ENCODE measurements around the gene FAM156A. TPM values are rescaled to one million over a fixed set of nuclear protein-coding genes. Genes with fewer than 3 reads are reported as not detected.
"Not testable (repeated sequence)": the region's sequence is repeated elsewhere in the genome, so short reads cannot be mapped to it uniquely, and the experiment has no call there.

Gene FAM156A, protein sequence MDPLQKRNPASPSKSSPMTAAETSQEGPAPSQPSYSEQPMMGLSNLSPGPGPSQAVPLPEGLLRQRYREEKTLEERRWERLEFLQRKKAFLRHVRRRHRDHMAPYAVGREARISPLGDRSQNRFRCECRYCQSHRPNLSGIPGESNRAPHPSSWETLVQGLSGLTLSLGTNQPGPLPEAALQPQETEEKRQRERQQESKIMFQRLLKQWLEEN
- 18.2 and 19.6 TPM in 2 replicates for total RNA-seq

DNA sequence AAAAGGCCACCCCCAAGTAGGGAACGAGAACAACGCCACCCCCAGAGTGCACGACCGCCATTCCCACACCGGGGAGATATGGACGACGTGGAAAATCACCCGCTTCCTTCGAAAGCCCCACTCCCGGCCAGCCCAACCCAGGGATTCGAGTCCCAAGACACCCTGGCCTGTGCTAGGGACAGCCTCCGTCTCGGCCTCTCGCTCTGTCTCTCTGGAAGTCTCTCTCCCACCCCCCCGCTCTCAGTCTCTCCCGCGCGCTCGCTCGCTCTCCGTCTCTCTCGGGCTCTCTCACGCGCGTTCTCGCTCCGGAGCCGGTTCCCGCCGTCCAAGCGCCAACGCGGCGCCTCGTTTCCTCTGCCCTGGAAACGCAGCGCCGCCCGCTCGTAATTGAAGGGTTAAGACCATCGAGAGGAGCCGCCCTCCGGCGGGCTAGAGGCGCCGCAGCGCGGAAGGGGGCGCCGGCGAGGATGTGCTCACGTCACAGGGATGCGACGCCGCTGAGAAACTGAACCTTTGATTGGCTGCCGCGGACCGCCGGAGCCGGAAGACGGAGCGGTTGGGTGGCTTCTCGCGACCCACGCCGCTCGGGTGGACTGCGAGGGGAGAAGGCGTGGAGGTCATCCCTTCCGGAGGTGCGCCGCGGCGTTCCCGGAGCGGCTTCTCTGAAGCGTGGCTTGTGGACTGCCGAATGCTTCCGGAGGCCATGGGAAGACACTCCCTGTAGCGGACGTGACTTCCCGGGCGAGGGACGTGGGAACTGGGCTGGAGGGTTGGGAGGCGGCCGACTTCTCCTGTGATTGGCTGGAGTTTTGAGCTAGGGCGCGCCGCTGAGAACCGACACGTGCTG lies at the start of gene FAM156A:
FAM156A (minus strand) TSS at position 406 of the 847 bp plus-strand sequence. CDS start 9,930 bp downstream, outside the sequence.
- intact Hi-C loops (cut with micrococcal nuclease) = not testable (repeated sequence)

DNA sequence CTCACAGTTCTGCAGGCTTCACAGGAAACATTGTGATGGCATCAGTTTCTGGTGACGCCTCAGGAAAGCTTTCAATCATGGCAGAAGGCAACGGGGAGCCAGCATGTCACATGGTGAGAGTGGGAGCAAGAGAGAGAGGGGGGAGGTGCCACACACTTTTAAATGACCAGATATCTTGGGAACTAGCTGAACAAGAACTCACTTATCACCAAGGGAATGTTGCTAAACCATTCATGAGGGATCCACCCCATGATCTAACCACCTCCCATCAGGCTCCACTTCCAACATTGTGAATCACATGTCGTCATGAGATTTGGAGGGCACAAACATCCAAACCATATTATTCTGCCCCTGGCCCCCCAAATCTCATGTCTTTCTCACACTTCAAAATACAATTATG lies 47.0 kb upstream of the FAM156A start:
- intact Hi-C loops (cut with micrococcal nuclease) = no loop called here

DNA sequence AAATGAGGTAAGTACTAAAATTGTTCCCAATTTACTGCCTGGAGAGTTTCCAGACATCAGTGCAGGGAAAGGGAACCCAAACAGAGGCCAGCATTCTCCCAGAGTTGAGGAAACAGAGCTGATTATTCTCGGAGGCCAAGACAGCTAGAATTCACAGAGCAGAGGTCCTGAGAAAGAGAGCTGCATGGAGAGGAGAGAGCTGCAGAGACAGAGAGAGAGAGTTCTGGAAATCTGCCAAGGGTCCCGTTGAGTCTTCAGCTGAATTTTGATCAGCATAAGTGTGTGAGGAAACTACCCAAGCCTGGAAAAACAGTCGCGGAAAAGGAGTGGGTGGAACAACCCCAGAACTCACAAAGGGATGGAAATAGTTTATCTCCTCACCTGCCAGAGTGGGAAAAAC lies 46.5 kb upstream of the FAM156A start:
- intact Hi-C loops (cut with micrococcal nuclease) = no loop called here

DNA sequence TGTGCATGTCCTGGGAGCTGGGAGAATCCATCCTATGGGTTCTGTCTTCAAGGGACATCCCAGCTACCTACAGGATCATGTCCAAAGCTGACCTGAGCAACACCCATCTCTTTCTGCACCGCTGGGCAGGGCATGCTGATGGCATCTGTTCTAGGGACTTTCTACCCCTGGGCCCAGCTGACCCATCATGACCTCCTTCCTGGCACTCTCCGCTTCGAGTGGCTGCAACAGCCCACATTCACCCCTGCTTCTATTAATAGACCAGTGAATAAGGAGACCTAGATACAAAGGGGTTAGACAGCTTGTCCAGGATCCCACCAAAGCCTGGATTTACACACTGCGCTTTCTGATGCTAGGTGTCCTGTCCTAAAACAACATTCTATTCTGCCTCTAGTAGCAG lies 45.7 kb upstream of the FAM156A start:
- intact Hi-C loops (cut with micrococcal nuclease) = no loop called here

DNA sequence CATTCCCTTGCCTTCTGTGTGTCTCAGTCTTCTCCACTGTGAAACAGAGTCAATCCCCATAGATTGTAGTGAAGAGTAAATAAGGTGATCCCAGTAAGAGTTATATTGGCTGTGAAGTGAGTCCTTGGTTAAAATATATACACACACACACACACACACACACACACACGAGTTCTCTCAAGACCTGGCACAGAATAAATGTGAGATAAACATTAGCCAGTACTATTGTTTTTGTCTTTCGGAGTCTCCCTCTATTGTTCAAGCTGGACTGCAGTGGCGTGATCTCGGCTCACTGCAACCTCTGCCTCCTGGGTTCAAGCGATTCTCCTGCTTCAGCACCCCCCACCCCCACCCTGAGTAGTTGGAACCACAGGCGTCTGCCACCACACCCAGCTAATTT lies 44.8 kb upstream of the FAM156A start:
- intact Hi-C loops (cut with micrococcal nuclease) = no loop called here

DNA sequence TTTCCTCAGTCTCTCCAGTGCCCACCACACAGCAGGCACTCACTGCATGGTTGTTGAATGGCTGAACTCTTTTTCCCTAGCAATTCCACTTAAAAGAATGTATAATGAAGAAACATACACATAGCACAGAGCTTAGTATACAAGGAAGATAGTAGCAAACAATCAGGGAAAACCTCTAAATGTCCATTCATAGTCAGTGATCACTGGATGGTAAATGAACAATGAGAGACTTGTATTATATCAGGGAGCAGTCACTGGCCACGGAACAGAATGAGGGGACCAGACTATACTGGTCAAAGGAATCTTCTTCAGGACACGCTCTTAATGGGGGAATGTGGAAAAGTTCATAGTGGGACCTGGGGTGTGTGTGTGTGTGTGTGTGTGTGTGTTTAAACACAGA lies 43.6 kb upstream of the FAM156A start:
- intact Hi-C loops (cut with micrococcal nuclease) = no loop called here

DNA sequence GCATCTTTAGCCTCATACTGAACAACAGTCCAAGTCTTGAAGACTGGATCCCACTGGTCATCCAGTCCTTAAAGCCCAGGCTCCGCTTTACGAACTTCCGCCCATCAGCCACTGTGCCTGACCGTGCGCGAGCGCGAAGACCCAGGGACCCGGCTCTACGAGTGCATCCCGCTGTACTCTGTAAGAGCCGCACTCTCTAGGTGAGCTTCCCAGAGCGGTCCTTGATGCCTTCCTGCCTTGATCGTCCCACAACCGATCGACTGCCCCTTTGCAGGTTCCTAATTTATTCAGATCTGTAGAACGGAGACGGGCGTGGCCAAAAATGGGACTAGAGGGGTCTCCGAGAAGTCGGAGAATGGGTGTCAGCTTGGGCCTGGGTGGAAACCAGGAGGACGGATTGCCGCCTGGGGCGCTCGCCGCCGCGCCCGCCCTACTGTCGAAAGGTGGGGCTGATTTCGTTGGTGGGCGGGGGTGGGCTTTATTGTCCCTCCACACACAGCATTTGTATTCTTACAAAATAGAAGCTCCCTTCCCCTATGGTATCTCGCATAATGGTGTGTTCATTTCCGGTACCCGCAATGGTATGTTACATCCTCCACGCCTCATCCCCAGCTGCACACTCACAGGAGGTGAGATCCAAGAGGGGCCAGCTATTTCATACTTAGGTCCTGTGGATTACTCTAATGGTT lies 42.3 kb upstream of the FAM156A start:
- intact Hi-C loops (cut with micrococcal nuclease) = no loop called here

DNA sequence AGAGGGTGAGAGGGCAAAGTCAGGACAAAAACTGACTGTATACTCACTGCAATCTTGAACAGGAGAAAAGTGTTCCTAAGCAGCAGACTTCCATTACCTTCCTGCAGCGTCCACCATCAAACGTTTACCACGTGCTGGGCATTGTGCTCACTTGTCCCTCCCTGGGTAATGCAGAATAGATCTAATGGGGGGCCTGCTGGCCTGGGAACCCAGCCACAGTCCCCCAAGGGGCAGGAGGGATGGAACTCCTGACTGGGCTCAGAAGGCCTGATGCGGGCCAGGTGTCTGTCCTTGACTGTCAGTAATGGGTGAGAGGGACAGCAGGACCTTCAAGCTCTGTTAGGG lies 37.6 kb upstream of the FAM156A start:
- intact Hi-C loops (cut with micrococcal nuclease) = loop anchor here (1.0 kb wide), 1 partner anchor 98 kb away; the partner anchor contains the start of gene KANTR

DNA sequence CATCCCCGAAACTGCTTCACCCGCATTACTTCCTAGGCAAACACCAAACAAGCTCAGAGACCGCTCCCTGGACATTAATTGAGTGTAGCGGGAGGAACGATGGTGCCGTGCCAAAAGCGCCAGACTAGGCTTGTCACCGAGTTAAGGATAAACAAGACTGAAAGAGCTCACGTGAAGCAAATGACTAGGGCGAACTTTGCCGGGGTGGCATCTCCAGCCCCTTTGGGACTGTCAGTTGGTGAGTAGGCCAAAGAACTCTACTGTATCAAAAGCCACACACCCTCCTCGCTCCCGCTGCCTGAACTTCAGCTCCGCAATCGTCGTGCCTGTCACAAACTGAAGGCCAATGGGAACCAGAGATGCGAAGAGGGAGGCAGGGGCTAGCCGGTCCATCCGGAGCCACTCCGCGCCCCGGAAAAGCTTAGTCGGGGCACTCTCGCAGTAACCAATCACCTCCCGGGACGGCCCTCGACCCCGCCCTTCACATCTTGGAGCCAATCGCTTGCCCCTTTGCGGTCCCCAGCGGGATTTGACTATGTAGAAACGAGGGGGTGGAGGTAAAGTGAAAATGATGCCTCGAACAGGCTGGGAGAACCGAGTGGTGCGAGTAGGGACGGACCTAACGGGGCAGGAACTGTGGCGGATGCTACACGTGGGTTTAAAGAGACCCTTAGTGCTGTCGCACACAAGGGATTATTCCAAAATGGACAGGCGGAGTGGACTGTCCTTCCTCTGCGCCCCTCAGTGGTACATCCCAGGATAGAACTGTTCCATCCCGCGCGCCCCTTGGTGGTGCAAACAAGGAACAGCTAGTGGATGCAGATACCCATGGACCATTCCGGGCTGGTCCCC lies 37.0 kb upstream of the FAM156A start:
- intact Hi-C loops (cut with micrococcal nuclease) = loop anchor here (1.0 kb wide), 1 partner anchor 99 kb away; the partner anchor contains the start of gene KANTR

DNA sequence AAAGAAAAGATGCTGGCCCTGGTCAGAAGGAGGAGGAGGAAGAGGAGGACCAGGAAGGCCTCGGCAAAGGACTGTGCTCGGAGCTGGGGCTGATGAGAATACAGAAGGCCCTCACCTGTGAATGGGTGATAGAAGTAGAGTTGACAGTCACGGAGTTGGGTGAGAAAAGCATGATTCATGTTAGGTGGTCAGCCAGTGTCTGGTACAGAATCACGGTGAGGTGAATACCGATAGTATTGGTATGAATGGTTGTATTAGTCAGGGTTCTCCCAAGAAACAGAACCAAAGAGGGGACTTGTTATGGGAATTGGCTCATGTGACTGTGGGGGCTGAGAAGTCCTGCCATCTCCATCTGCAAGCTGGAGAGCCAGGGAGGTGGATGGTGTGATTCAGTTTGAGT lies 32.5 kb upstream of the FAM156A start:
- intact Hi-C loops (cut with micrococcal nuclease) = no loop called here

DNA sequence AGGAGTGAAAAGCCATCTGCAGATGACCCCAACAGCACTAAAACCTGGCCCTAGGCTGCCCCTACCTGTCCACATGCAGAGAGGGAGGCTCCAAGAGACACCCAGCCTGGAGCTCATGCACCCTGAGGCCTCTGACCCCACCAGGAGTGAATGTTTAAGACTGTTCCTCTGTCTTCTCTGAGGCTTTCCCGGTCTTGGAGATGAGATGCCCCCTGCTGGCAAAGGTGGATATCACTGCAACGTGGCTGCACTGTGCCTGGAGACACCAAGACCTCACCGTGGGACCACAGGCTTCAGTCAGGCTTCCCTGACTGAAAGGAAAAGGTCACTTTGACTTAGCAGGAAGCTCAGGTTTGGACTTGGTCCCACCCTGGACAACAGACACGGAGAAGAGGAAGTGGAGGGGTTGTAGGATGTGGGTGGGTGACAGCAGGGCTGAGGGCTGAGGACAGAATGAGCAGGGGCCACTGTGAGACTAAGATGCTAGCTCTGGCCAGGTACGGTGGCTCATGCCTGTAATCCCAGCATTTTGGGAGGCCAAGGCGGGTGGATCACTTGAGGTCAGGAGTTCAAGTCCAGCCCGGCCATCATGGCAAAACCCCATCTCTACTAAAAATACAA lies 31.8 kb upstream of the FAM156A start:
- intact Hi-C loops (cut with micrococcal nuclease) = not testable (repeated sequence)

DNA sequence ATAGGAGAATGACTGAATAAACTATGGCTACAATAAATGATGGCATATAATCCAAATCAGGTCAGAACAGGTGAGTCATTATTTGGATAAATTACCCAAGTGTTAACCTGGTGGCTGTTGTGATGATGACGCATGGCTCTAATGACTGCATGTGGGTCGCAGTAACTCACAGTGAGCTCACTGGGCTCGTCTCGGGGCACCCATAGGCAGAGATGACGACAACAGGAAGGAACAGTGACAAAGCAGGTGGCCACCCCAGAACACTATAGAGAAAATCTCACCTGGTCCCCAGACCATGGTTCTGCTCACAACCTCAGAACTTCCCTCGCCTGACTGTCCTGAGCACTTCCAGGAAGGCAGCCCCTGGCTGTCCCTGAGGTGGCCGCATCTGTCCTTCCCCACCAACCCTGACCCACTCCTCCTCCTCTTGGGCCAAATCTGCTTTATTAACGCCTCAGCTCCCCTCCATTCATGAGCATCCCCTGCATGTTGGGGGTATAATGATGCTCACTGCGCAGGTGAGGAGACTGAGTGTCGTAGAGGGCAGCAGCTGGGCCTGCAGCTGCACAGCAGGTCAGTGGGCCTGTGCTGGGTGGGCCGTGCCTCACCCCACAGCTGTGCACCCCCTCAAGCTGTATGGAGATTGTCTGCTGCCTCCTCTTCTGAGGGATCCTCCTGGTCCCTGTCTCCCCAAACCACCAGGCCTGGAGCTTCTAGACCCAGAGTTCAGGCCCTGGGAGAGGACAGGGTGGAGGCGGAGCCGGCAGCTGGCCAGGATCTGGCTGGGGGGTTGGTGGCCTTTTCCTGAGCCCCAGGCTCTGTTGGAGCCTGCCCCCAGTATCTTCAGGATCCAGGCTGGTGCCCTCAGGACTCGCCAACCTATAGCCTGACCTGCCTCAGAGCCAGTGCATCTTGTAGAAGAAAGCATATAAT lies 30.9 kb upstream of the FAM156A start:
- intact Hi-C loops (cut with micrococcal nuclease) = no loop called here

DNA sequence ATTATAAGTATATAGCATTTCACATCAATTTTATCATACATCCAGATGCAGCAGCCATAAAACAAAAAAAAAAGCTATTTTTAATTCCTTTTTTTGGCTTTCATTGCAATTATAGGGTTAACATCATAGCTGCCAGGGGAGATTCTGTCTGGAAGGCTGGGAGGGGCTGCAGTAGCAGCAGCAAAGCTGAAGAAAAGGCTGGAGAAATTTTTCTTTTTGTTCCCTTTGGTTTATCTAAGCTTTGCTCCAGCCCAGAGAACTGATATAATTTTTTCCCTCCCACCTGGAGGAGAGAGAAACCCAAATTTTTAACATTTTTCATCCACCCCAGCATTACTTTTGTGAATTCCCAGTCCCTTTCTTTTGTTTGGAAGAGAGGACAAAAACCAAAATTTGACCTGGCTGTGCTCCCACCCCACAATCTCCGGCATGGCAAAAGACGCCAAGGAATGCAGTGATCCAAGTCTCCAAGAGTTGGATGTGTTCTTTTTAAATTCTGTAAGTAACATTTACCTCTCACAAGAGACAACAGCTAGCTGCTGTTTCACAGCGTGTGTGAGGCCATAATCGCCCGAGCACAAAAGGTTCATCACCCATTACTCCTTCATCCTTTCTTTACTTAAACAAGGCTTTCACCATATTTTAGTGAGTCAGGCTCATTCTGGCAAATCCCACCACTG lies 25.1 kb upstream of the FAM156A start:
- intact Hi-C loops (cut with micrococcal nuclease) = no loop called here

DNA sequence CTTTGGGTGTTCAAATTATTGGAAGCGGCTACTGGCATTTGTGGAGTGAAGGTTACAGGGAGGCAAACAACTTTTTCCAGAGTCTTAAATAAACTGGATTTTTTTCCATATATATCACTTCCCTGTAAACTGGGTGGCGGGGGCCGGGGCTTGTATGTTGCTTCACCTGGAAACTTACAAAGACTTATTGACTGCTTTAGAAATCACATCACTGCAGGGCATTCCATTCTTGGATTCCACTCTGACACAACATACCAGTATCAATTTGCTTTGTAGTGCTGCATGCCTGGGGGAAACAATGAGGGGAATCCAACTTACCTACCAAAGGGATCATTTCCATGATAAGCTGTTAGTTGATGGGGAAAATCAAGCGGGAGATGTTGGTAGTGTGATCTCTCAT lies 21.7 kb upstream of the FAM156A start:
- intact Hi-C loops (cut with micrococcal nuclease) = no loop called here

DNA sequence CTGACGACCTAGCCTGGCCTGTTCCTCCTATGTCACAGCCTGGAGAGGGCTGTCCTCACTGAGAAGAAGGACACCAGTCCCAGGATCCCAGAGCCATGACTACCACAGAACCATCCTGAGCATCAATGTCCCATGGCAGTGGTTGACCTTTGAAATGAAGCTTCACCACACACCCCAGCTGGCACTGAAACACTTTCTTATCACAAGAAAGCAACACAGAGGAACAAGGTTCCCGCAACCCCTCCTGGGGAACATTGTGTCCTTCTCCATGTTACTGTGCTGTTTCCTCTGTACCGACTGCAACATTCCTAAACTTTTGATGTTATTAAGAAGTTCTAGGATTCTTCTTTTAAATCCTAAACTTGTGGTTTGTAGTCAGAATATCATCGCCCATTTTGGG lies 21.2 kb upstream of the FAM156A start:
- intact Hi-C loops (cut with micrococcal nuclease) = no loop called here

DNA sequence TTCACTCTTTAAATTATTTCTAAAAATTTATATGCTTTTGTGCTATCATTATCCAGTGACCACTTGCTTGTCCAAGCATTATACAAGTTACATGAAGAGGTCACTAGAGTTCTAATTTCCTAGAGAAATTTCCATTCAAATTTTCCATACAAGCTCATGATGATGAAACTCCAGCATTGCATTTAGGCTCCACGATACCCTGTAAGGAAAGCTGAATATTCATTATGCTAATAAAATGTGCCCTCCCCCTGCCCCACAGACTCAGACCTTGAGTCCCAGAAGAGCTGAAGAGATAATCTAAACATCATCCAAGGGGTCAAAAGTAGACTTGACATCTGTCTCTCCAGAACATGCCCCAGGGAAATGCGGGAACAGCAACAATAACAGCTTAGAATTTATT lies 19.6 kb upstream of the FAM156A start:
- intact Hi-C loops (cut with micrococcal nuclease) = no loop called here

DNA sequence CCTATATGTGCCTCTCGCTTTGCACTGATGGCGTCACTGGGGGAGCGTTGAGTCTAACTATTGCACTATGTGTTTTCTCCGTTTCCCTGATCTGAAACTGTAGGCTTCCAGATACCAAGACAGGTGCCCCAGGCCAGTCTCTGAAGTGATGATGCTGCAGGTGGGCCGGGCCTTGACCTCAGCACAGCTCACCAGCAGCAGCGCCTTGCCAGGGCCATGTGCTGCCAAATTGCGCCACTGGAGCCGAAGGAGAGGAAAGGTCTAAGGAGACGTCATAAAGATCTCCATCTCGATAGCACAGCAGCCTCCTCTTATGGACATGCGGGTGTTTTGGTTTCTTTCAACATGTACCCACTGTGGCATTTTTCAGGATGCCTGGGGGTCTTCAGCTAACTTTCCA lies 17.3 kb upstream of the FAM156A start:
- intact Hi-C loops (cut with micrococcal nuclease) = not testable (repeated sequence)

DNA sequence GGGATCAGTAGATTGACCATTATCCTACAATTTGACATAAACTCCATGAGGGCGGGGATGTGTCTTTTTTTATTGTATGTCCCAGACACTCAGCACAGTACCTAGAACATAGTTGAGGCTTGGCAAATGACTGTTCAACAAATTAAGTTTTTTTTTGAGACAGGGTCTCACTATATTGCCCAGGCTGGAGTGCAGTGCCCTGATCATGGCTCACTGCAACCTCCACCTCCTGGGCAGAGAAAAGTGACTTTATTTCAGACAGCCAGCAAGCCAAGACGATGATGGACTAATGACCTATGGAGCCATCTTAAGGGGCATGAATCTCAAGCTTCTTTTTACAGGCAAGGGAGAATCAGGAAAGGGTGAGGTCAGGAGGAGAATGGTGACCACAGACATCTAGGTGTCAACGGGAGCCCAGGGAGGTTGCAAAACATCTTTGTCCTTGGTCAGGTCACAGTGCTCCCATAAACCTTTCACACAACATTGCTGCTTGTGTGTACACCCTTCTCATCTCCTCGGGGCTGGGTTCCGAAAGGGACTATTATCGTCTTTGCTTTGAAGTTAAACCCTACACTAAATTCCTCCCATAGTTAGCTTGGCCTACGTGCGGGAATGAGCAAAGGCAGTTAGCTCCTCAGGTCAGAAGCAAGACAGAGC lies 16.1 kb upstream of the FAM156A start:
- intact Hi-C loops (cut with micrococcal nuclease) = not testable (repeated sequence)

DNA sequence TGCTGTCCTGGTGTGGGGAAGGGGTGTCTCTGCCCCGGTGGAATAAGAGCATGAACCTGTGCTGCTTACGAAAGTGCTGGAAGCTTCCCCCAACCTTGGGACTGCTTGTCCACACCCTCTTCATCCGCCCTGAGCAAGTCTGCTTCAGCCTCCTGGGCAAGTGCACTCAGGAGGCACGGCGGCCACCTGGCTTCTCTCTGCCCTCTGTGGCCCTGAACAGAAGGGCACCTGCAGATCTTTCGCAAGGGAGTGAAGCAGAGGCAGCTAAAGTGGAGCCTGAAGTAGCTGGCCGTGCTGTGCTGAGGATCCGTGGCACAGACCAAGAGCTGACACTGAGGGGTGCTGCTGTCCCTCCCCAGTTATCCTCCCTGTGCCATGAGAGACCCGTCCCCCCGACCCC lies 9.6 kb upstream of the FAM156A start:
- intact Hi-C loops (cut with micrococcal nuclease) = not testable (repeated sequence)

Measured in T-helper 2 cell treated with Interferon-gamma antibody and Interleukin-4, amounts not matched to agents 100 ng/mL and 5 ng/mL, for 36 hours (primary cell).